Activated naive CD8-positive, alpha-beta T cell (primary cell): ENCODE data around the gene JPH4.

ENCODE experiments used
- H3K27ac Mint-ChIP-seq: one replicate; pipeline ENCODE4 v1.8.0; 2021; ENCODE audit warnings: mixed read lengths
- H3K27me3 Mint-ChIP-seq: one replicate; pipeline ENCODE4 v1.8.0; 2021; ENCODE audit warnings: mixed read lengths
- H3K36me3 Mint-ChIP-seq: one replicate; pipeline ENCODE4 v1.8.0; 2021; ENCODE audit warnings: mixed read lengths
- H3K4me1 Mint-ChIP-seq: one replicate; pipeline ENCODE4 v1.8.0; 2021; ENCODE audit warnings: low read depth, mixed read lengths
- H3K4me3 Mint-ChIP-seq: one replicate; pipeline ENCODE4 v1.8.0; 2021; ENCODE audit warnings: mild to moderate bottlenecking, mixed read lengths
- H3K9me3 Mint-ChIP-seq: one replicate; pipeline ENCODE4 v1.8.0; 2021; ENCODE audit warnings: low read depth, mixed read lengths

Gene JPH4

GRCh38 chr14:23577710-23578392 is 739 bp downstream of the JPH4 start:
- H3K4me3 Mint-ChIP-seq = no peak overlapping the region
- H3K36me3 Mint-ChIP-seq = no peaks in the 10 kb centered on the region
- no peaks in the 10 kb centered on the region for H3K9me3 Mint-ChIP-seq
- H3K27ac Mint-ChIP-seq = no peak overlapping the region
- H3K27me3 Mint-ChIP-seq = peaks cover 23% of the 10 kb centered on the region
- H3K4me1 Mint-ChIP-seq = peaks cover 20% of the 10 kb centered on the region

- H3K4me1 Mint-ChIP-seq = peaks cover 20% of the 10 kb centered on the region
- peaks cover 23% of the 10 kb centered on the region for H3K27me3 Mint-ChIP-seq
- no peaks in the 10 kb centered on the region for H3K9me3 Mint-ChIP-seq
- no peak overlapping the region for H3K27ac Mint-ChIP-seq
- peak overlapping the region; percentile 71 for H3K4me3 Mint-ChIP-seq
- no peaks in the 10 kb centered on the region for H3K36me3 Mint-ChIP-seq
These were observed 1.4 kb downstream of the JPH4 start for GRCh38 chr14:23577004-23577681.

GRCh38 chr14:23573384-23574015 is 5.1 kb downstream of the JPH4 start:
- Mint-ChIP-seq H3K36me3 (no peaks in the 10 kb centered on the region), H3K9me3 (no peaks in the 10 kb centered on the region), H3K27ac (no peak overlapping the region), H3K4me1 (peaks cover 23% of the 10 kb centered on the region), H3K4me3 (no peak overlapping the region), H3K27me3 (peaks cover 17% of the 10 kb centered on the region)

GRCh38 chr14:23572836-23573235 is 5.8 kb downstream of the JPH4 start:
- Mint-ChIP-seq H3K4me1 (peaks cover 25% of the 10 kb centered on the region), H3K36me3 (no peaks in the 10 kb centered on the region), H3K4me3 (no peak overlapping the region), H3K9me3 (no peaks in the 10 kb centered on the region), H3K27ac (no peak overlapping the region), H3K27me3 (peaks cover 16% of the 10 kb centered on the region)

- Mint-ChIP-seq H3K9me3 (no peaks in the 10 kb centered on the region), H3K36me3 (no peaks in the 10 kb centered on the region)
These were observed 6.1 kb downstream of the JPH4 start for GRCh38 chr14:23572524-23572828.

GRCh38 chr14:23571701-23572523 is 6.7 kb downstream of the JPH4 start:
- Mint-ChIP-seq H3K4me1 (peaks cover 31% of the 10 kb centered on the region), H3K9me3 (no peaks in the 10 kb centered on the region), H3K27me3 (peaks cover 16% of the 10 kb centered on the region), H3K27ac (no peak overlapping the region), H3K36me3 (no peaks in the 10 kb centered on the region), H3K4me3 (no peak overlapping the region)

More at GRCh38 chr14:23572524-23572828, 6.1 kb downstream of the JPH4 start:
- H3K27me3 Mint-ChIP-seq = peaks cover 16% of the 10 kb centered on the region
- H3K27ac Mint-ChIP-seq = no peak overlapping the region
- H3K4me3 Mint-ChIP-seq = no peak overlapping the region
- peaks cover 29% of the 10 kb centered on the region for H3K4me1 Mint-ChIP-seq

- Mint-ChIP-seq H3K27me3 (peaks cover 9% of the 10 kb centered on the region), H3K4me1 (peaks cover 30% of the 10 kb centered on the region), H3K9me3 (no peaks in the 10 kb centered on the region), H3K4me3 (no peak overlapping the region), H3K36me3 (no peaks in the 10 kb centered on the region), H3K27ac (no peak overlapping the region)
These were observed 7.6 kb downstream of the JPH4 start for GRCh38 chr14:23570806-23571483.

GRCh38 chr14:23569443-23570151 is 9.0 kb downstream of the JPH4 start:
- no peaks in the 10 kb centered on the region for H3K36me3 Mint-ChIP-seq
- peaks cover 25% of the 10 kb centered on the region for H3K4me1 Mint-ChIP-seq
- peaks cover 3% of the 10 kb centered on the region for H3K27me3 Mint-ChIP-seq
- peak overlapping the region; percentile 9 for H3K4me3 Mint-ChIP-seq
- H3K9me3 Mint-ChIP-seq = no peaks in the 10 kb centered on the region
- peak overlapping the region; percentile 58 for H3K27ac Mint-ChIP-seq

- Mint-ChIP-seq H3K36me3 (peaks cover 4% of the 10 kb centered on the region), H3K9me3 (no peaks in the 10 kb centered on the region), H3K27me3 (peaks cover 1% of the 10 kb centered on the region), H3K4me3 (peak overlapping the region; percentile 99), H3K4me1 (peaks cover 30% of the 10 kb centered on the region), H3K27ac (peak overlapping the region; percentile 58)
These were observed 9.8 kb downstream of the JPH4 start for GRCh38 chr14:23568600-23569331.

GRCh38 chr14:23568021-23568599 is 10.5 kb downstream of the JPH4 start:
- H3K4me3 Mint-ChIP-seq = peak overlapping the region; percentile 99
- peaks cover 1% of the 10 kb centered on the region for H3K27me3 Mint-ChIP-seq
- H3K36me3 Mint-ChIP-seq = peaks cover 4% of the 10 kb centered on the region
- peak overlapping the region; percentile 54 for H3K27ac Mint-ChIP-seq
- no peaks in the 10 kb centered on the region for H3K9me3 Mint-ChIP-seq
- H3K4me1 Mint-ChIP-seq = peaks cover 31% of the 10 kb centered on the region

GRCh38 chr14:23567186-23568020 is 11.2 kb downstream of the JPH4 start, which contains the start of gene AP1G2:
Gene AP1G2, minus strand, starts transcription at chr14:23567791. Its CDS starts 477 bp downstream, at chr14:23567314.
- Mint-ChIP-seq H3K27me3 (no peaks in the 10 kb centered on the region), H3K27ac (peak within 1 kb of the TSS; percentile 96), H3K4me3 (peak within 1 kb of the TSS; percentile 99), H3K4me1 (peaks cover 35% of the 10 kb centered on the region), H3K36me3 (peaks cover 4% of the 10 kb centered on the region), H3K9me3 (no peaks in the 10 kb centered on the region)

GRCh38 chr14:23566778-23567185 is 11.8 kb downstream of the JPH4 start:
- Mint-ChIP-seq H3K9me3 (no peaks in the 10 kb centered on the region), H3K4me1 (peaks cover 35% of the 10 kb centered on the region)

More at GRCh38 chr14:23566778-23567185, 11.8 kb downstream of the JPH4 start:
- H3K36me3 Mint-ChIP-seq = peaks cover 4% of the 10 kb centered on the region
- peak overlapping the region; percentile 96 for H3K27ac Mint-ChIP-seq
- no peaks in the 10 kb centered on the region for H3K27me3 Mint-ChIP-seq
- H3K4me3 Mint-ChIP-seq = peak overlapping the region; percentile 99
